Measurements from ENCODE around the gene USP4.
"Not testable (repeated sequence)": the region's sequence is repeated elsewhere in the genome, so short reads cannot be mapped to it uniquely, and the experiment has no call there.

Gene USP4

GRCh38 chr3:49257187-49257586, 82.7 kb downstream of the USP4 start:
- ChIA-PET POLR2A (ENCODE audit: low non-redundant PET) (no interaction called here), CTCF (no interaction called here)
- TF ChIP-seq CTCF (conservative IDR thresholded peaks at IDR 0.05; ENCODE audit: low read depth), result no peak
- H3K27ac ChIP-seq, result peak overlapping the region; percentile 20; the same call in 1 of the 2 replicates
- no peak for DNase-seq (ENCODE audit: low spot score)

GRCh38 chr3:49255718-49256511, 83.9 kb downstream of the USP4 start:
- no peak for DNase-seq (ENCODE audit: low spot score)
- H3K27ac ChIP-seq, result no peak overlapping the region
- no peak for TF ChIP-seq CTCF (conservative IDR thresholded peaks at IDR 0.05; ENCODE audit: low read depth)
- CTCF ChIA-PET, result no interaction called here
- POLR2A ChIA-PET (ENCODE audit: low non-redundant PET), result no interaction called here

GRCh38 chr3:49255112-49255511, 84.7 kb downstream of the USP4 start:
- H3K27ac ChIP-seq, result no peak overlapping the region
- TF ChIP-seq CTCF (conservative IDR thresholded peaks at IDR 0.05; ENCODE audit: low read depth), result no peak
- POLR2A ChIA-PET (ENCODE audit: low non-redundant PET), result no interaction called here
- no peak for DNase-seq (ENCODE audit: low spot score)
- CTCF ChIA-PET, result no interaction called here

- ChIA-PET CTCF (no interaction called here), POLR2A (ENCODE audit: low non-redundant PET) (no interaction called here)
- no peak overlapping the region for H3K27ac ChIP-seq
- no peak for DNase-seq (ENCODE audit: low spot score)
- no peak for TF ChIP-seq CTCF (conservative IDR thresholded peaks at IDR 0.05; ENCODE audit: low read depth)
Observed at GRCh38 chr3:49253512-49253911, 86.3 kb downstream of the USP4 start.

GRCh38 chr3:49248840-49249227, 91.0 kb downstream of the USP4 start:
- ChIA-PET POLR2A (ENCODE audit: low non-redundant PET) (no interaction called here), CTCF (no interaction called here)
- TF ChIP-seq CTCF (conservative IDR thresholded peaks at IDR 0.05; ENCODE audit: low read depth), result no peak
- DNase-seq (ENCODE audit: low spot score), result no peak
- peak overlapping the region; percentile 71 for H3K27ac ChIP-seq

- POLR2A ChIA-PET (ENCODE audit: low non-redundant PET), result no interaction called here
- TF ChIP-seq CTCF (conservative IDR thresholded peaks at IDR 0.05; ENCODE audit: low read depth), result no peak
- peak overlapping the region; percentile 69 for H3K27ac ChIP-seq
- peak; percentile 59 for DNase-seq (ENCODE audit: low spot score)
- CTCF ChIA-PET, result interaction anchor here (0.6 to 1.0 kb wide), 5 partner anchors 19 to 392 kb away, joined by 3 to 4 read pairs (median 3); partner anchors contain the start of gene KLHDC8B
Observed at GRCh38 chr3:49244581-49245205, 95.2 kb downstream of the USP4 start.

- peak overlapping the region; percentile 99 for H3K27ac ChIP-seq
- DNase-seq (ENCODE audit: low spot score); CTCF ChIA-PET; POLR2A ChIA-PET (ENCODE audit: low non-redundant PET): not testable (repeated sequence)
Observed at GRCh38 chr3:49240091-49240490, 99.8 kb downstream of the USP4 start.

All from RWPE1 (cell line).